Neural crest cell (in vitro differentiated cells): ENCODE results near the gene KLHDC7B. TPM values are rescaled to one million over a fixed set of nuclear protein-coding genes. Genes with fewer than 3 reads are reported as not detected.
A peak's percentile ranks its signal among the peaks of the same experiment; 100 is the strongest.
"Not testable (repeated sequence)": the region's sequence is repeated elsewhere in the genome, so short reads cannot be mapped to it uniquely, and the experiment has no call there.

Source experiments
- DNase-seq: peaks from one replicate; pipeline ENCODE4 v3.0.0; 2021; ENCODE audit warnings: low read depth, mixed read lengths, low spot score
- H3K27ac Mint-ChIP-seq: one replicate; pipeline ENCODE4 v1.8.0; 2021; ENCODE audit warnings: mild to moderate bottlenecking, mixed read lengths; ENCODE audit not compliant: unreplicated experiment
- H3K27me3 Mint-ChIP-seq: 2 replicates; pipeline ENCODE4 v1.8.0; 2021; ENCODE audit warnings: low read depth, mild to moderate bottlenecking, mixed read lengths
- H3K36me3 Mint-ChIP-seq: 2 replicates; pipeline ENCODE4 v1.8.0; 2021; ENCODE audit warnings: low read depth, mild to moderate bottlenecking, mixed read lengths
- H3K4me1 Mint-ChIP-seq: 2 replicates; pipeline ENCODE4 v1.8.0; 2021; ENCODE audit warnings: mixed read lengths
- H3K4me3 Mint-ChIP-seq: one replicate; pipeline ENCODE4 v1.8.0; 2021; ENCODE audit warnings: mild to moderate bottlenecking, mixed read lengths
- H3K9me3 Mint-ChIP-seq: 2 replicates; pipeline ENCODE4 v1.8.0; 2021; ENCODE audit warnings: mixed read lengths
- CTCF ChIP-seq: fragments of 200-600 bp; sonication (generic); conservative IDR thresholded peaks from 2 replicates; pipeline ENCODE4 v1.5.0; 2021; ENCODE audit warnings: antibody characterized with exemption, mild to moderate bottlenecking
- total RNA-seq: library from RNA; stranded (reverse); gene quantifications from 2 replicates; pipeline ENCODE4 v1.2.1, GENCODE V29; 2021

Gene KLHDC7B
- total RNA-seq, 1 donor from 2014 or later = 0.07 TPM

- peaks cover 78% of the 10 kb centered on the region for H3K27me3 Mint-ChIP-seq
- H3K27ac Mint-ChIP-seq = no peak overlapping the region
- TF ChIP-seq CTCF = no peak
- H3K9me3 Mint-ChIP-seq = no peaks in the 10 kb centered on the region
- DNase-seq = peak; percentile 35
- H3K4me3 Mint-ChIP-seq = peak overlapping the region; percentile 67
- peaks cover 3% of the 10 kb centered on the region for H3K36me3 Mint-ChIP-seq
- peaks cover 25% of the 10 kb centered on the region for H3K4me1 Mint-ChIP-seq
Observed at GRCh38 chr22:50531962-50532674, 13.6 kb upstream of the KLHDC7B start.

GRCh38 chr22:50532824-50533796, 12.6 kb upstream of the KLHDC7B start:
- no peak for TF ChIP-seq CTCF
- no peak for DNase-seq
- H3K4me1 Mint-ChIP-seq = peaks cover 19% of the 10 kb centered on the region
- H3K27me3 Mint-ChIP-seq = peaks cover 74% of the 10 kb centered on the region
- H3K27ac Mint-ChIP-seq = no peak overlapping the region
- H3K36me3 Mint-ChIP-seq = peaks cover 2% of the 10 kb centered on the region
- no peaks in the 10 kb centered on the region for H3K9me3 Mint-ChIP-seq
- H3K4me3 Mint-ChIP-seq = peak overlapping the region; percentile 67

- Mint-ChIP-seq H3K27me3 (peaks cover 65% of the 10 kb centered on the region), H3K4me3 (peak overlapping the region; percentile 69), H3K4me1 (peaks cover 19% of the 10 kb centered on the region)
- H3K27ac Mint-ChIP-seq, H3K9me3 Mint-ChIP-seq, H3K36me3 Mint-ChIP-seq, DNase-seq: not testable (repeated sequence)
Observed at GRCh38 chr22:50533856-50534711, 11.6 kb upstream of the KLHDC7B start.

- Mint-ChIP-seq H3K36me3 (no peaks in the 10 kb centered on the region), H3K4me1 (peaks cover 19% of the 10 kb centered on the region), H3K4me3 (no peak overlapping the region), H3K27me3 (peaks cover 58% of the 10 kb centered on the region), H3K9me3 (no peaks in the 10 kb centered on the region), H3K27ac (no peak overlapping the region)
- no peak for DNase-seq
- TF ChIP-seq CTCF = no peak
Observed at GRCh38 chr22:50535113-50535512, 10.6 kb upstream of the KLHDC7B start.

- Mint-ChIP-seq H3K9me3 (no peaks in the 10 kb centered on the region), H3K36me3 (no peaks in the 10 kb centered on the region), H3K4me3 (no peak overlapping the region), H3K27ac (no peak overlapping the region), H3K4me1 (peaks cover 19% of the 10 kb centered on the region), H3K27me3 (peaks cover 53% of the 10 kb centered on the region)
- TF ChIP-seq CTCF = no peak
- no peak for DNase-seq
Observed at GRCh38 chr22:50536226-50536625, 9.5 kb upstream of the KLHDC7B start.
